ENCODE measurements around the gene MVB12B. TPM values are rescaled to one million over a fixed set of nuclear protein-coding genes. Genes with fewer than 3 reads are reported as not detected.

The MVB12B gene
- total RNA-seq, 2 experiments from 2014 or later = 2.6 TPM

GRCh38 chr9:126373241-126373640 lies 46.6 kb downstream of the MVB12B start:
- H3K9me3 Mint-ChIP-seq = no peaks in the 10 kb centered on the region
- CTCF ChIA-PET = no interaction called here
- no peaks in the 10 kb centered on the region for H3K36me3 Mint-ChIP-seq (ENCODE audit: low read depth)
- no peak overlapping the region for H3K4me3 Mint-ChIP-seq
- H3K27me3 Mint-ChIP-seq (ENCODE audit: low read depth) = no peaks in the 10 kb centered on the region
- DNase-seq = no peak
- H3K4me1 Mint-ChIP-seq (ENCODE audit: low read depth) = peaks cover 9% of the 10 kb centered on the region
- intact Hi-C loops (cut with micrococcal nuclease) = no loop called here
- H3K27ac Mint-ChIP-seq = no peak overlapping the region

- H3K4me1 Mint-ChIP-seq (ENCODE audit: low read depth) = peaks cover 9% of the 10 kb centered on the region
Observed at GRCh38 chr9:126374366-126374781, 47.7 kb downstream of the MVB12B start.

GRCh38 chr9:126375386-126375785 lies 48.8 kb downstream of the MVB12B start:
- DNase-seq = no peak
- Mint-ChIP-seq H3K36me3 (ENCODE audit: low read depth) (no peaks in the 10 kb centered on the region), H3K9me3 (no peaks in the 10 kb centered on the region), H3K27ac (no peak overlapping the region), H3K27me3 (ENCODE audit: low read depth) (no peaks in the 10 kb centered on the region), H3K4me1 (ENCODE audit: low read depth) (peaks cover 9% of the 10 kb centered on the region), H3K4me3 (no peak overlapping the region)
- intact Hi-C loops (cut with micrococcal nuclease) = no loop called here
- CTCF ChIA-PET = no interaction called here

More at GRCh38 chr9:126374366-126374781, 47.7 kb downstream of the MVB12B start:
- intact Hi-C loops (cut with micrococcal nuclease) = no loop called here
- DNase-seq = no peak
- H3K27ac Mint-ChIP-seq = no peak overlapping the region
- no peaks in the 10 kb centered on the region for H3K36me3 Mint-ChIP-seq (ENCODE audit: low read depth)
- no peaks in the 10 kb centered on the region for H3K27me3 Mint-ChIP-seq (ENCODE audit: low read depth)
- no peaks in the 10 kb centered on the region for H3K9me3 Mint-ChIP-seq
- CTCF ChIA-PET = no interaction called here
- no peak overlapping the region for H3K4me3 Mint-ChIP-seq

GRCh38 chr9:126376311-126377175 lies 49.9 kb downstream of the MVB12B start:
- Mint-ChIP-seq H3K4me1 (ENCODE audit: low read depth) (peaks cover 9% of the 10 kb centered on the region), H3K27ac (no peak overlapping the region), H3K27me3 (ENCODE audit: low read depth) (no peaks in the 10 kb centered on the region), H3K9me3 (no peaks in the 10 kb centered on the region), H3K36me3 (ENCODE audit: low read depth) (no peaks in the 10 kb centered on the region), H3K4me3 (no peak overlapping the region)
- CTCF ChIA-PET = no interaction called here
- intact Hi-C loops (cut with micrococcal nuclease) = no loop called here
- no peak for DNase-seq

- no peak overlapping the region for H3K4me3 Mint-ChIP-seq
- H3K36me3 Mint-ChIP-seq (ENCODE audit: low read depth) = no peaks in the 10 kb centered on the region
- no peak overlapping the region for H3K27ac Mint-ChIP-seq
- intact Hi-C loops (cut with micrococcal nuclease) = no loop called here
- peaks cover 9% of the 10 kb centered on the region for H3K4me1 Mint-ChIP-seq (ENCODE audit: low read depth)
- no peaks in the 10 kb centered on the region for H3K27me3 Mint-ChIP-seq (ENCODE audit: low read depth)
- CTCF ChIA-PET = no interaction called here
- DNase-seq = no peak
- no peaks in the 10 kb centered on the region for H3K9me3 Mint-ChIP-seq
Observed at GRCh38 chr9:126377176-126377509, 50.5 kb downstream of the MVB12B start.

GRCh38 chr9:126377536-126377935 lies 50.9 kb downstream of the MVB12B start:
- no peak overlapping the region for H3K27ac Mint-ChIP-seq
- no peaks in the 10 kb centered on the region for H3K27me3 Mint-ChIP-seq (ENCODE audit: low read depth)
- intact Hi-C loops (cut with micrococcal nuclease) = no loop called here
- peaks cover 9% of the 10 kb centered on the region for H3K4me1 Mint-ChIP-seq (ENCODE audit: low read depth)
- DNase-seq = no peak
- H3K36me3 Mint-ChIP-seq (ENCODE audit: low read depth) = no peaks in the 10 kb centered on the region
- H3K4me3 Mint-ChIP-seq = no peak overlapping the region
- no peaks in the 10 kb centered on the region for H3K9me3 Mint-ChIP-seq
- CTCF ChIA-PET = no interaction called here

- H3K9me3 Mint-ChIP-seq = no peaks in the 10 kb centered on the region
- H3K36me3 Mint-ChIP-seq (ENCODE audit: low read depth) = no peaks in the 10 kb centered on the region
- H3K4me3 Mint-ChIP-seq = no peak overlapping the region
- no peaks in the 10 kb centered on the region for H3K27me3 Mint-ChIP-seq (ENCODE audit: low read depth)
- intact Hi-C loops (cut with micrococcal nuclease) = no loop called here
- CTCF ChIA-PET = no interaction called here
- no peak overlapping the region for H3K27ac Mint-ChIP-seq
- H3K4me1 Mint-ChIP-seq (ENCODE audit: low read depth) = peaks cover 9% of the 10 kb centered on the region
- DNase-seq = no peak
Observed at GRCh38 chr9:126378761-126379160, 52.1 kb downstream of the MVB12B start.

GRCh38 chr9:126379661-126380360 lies 53.2 kb downstream of the MVB12B start:
- intact Hi-C loops (cut with micrococcal nuclease) = no loop called here
- no peaks in the 10 kb centered on the region for H3K36me3 Mint-ChIP-seq (ENCODE audit: low read depth)
- H3K4me3 Mint-ChIP-seq = no peak overlapping the region
- DNase-seq = no peak
- H3K9me3 Mint-ChIP-seq = no peaks in the 10 kb centered on the region
- CTCF ChIA-PET = no interaction called here
- H3K4me1 Mint-ChIP-seq (ENCODE audit: low read depth) = peaks cover 9% of the 10 kb centered on the region
- no peaks in the 10 kb centered on the region for H3K27me3 Mint-ChIP-seq (ENCODE audit: low read depth)
- H3K27ac Mint-ChIP-seq = no peak overlapping the region

GRCh38 chr9:126380447-126380846 lies 53.8 kb downstream of the MVB12B start:
- no peaks in the 10 kb centered on the region for H3K9me3 Mint-ChIP-seq
- intact Hi-C loops (cut with micrococcal nuclease) = no loop called here
- peaks cover 7% of the 10 kb centered on the region for H3K4me1 Mint-ChIP-seq (ENCODE audit: low read depth)
- H3K4me3 Mint-ChIP-seq = no peak overlapping the region
- H3K27me3 Mint-ChIP-seq (ENCODE audit: low read depth) = no peaks in the 10 kb centered on the region
- no peak overlapping the region for H3K27ac Mint-ChIP-seq
- no peak for DNase-seq
- H3K36me3 Mint-ChIP-seq (ENCODE audit: low read depth) = no peaks in the 10 kb centered on the region
- CTCF ChIA-PET = no interaction called here

- DNase-seq = no peak
- H3K9me3 Mint-ChIP-seq = no peaks in the 10 kb centered on the region
- H3K36me3 Mint-ChIP-seq (ENCODE audit: low read depth) = no peaks in the 10 kb centered on the region
- no peak overlapping the region for H3K27ac Mint-ChIP-seq
- H3K27me3 Mint-ChIP-seq (ENCODE audit: low read depth) = no peaks in the 10 kb centered on the region
- H3K4me1 Mint-ChIP-seq (ENCODE audit: low read depth) = no peaks in the 10 kb centered on the region
- CTCF ChIA-PET = no interaction called here
- H3K4me3 Mint-ChIP-seq = no peak overlapping the region
- intact Hi-C loops (cut with micrococcal nuclease) = no loop called here
Observed at GRCh38 chr9:126381195-126381594, 54.6 kb downstream of the MVB12B start.

- no peaks in the 10 kb centered on the region for H3K9me3 Mint-ChIP-seq
- no peak for DNase-seq
- H3K4me1 Mint-ChIP-seq (ENCODE audit: low read depth) = no peaks in the 10 kb centered on the region
- H3K36me3 Mint-ChIP-seq (ENCODE audit: low read depth) = no peaks in the 10 kb centered on the region
- intact Hi-C loops (cut with micrococcal nuclease) = no loop called here
- H3K27me3 Mint-ChIP-seq (ENCODE audit: low read depth) = no peaks in the 10 kb centered on the region
- CTCF ChIA-PET = no interaction called here
- H3K4me3 Mint-ChIP-seq = no peak overlapping the region
- H3K27ac Mint-ChIP-seq = no peak overlapping the region
Observed at GRCh38 chr9:126383406-126384046, 56.9 kb downstream of the MVB12B start.

- no peaks in the 10 kb centered on the region for H3K4me1 Mint-ChIP-seq (ENCODE audit: low read depth)
- no peak overlapping the region for H3K27ac Mint-ChIP-seq
- no peak overlapping the region for H3K4me3 Mint-ChIP-seq
- H3K36me3 Mint-ChIP-seq (ENCODE audit: low read depth) = no peaks in the 10 kb centered on the region
- DNase-seq = no peak
- no peaks in the 10 kb centered on the region for H3K27me3 Mint-ChIP-seq (ENCODE audit: low read depth)
- CTCF ChIA-PET = no interaction called here
- intact Hi-C loops (cut with micrococcal nuclease) = no loop called here
- no peaks in the 10 kb centered on the region for H3K9me3 Mint-ChIP-seq
Observed at GRCh38 chr9:126384926-126385325, 58.3 kb downstream of the MVB12B start.

- H3K4me1 Mint-ChIP-seq (ENCODE audit: low read depth) = no peaks in the 10 kb centered on the region
- no peaks in the 10 kb centered on the region for H3K27me3 Mint-ChIP-seq (ENCODE audit: low read depth)
- DNase-seq = peak; percentile 22
- no peak overlapping the region for H3K4me3 Mint-ChIP-seq
- no peaks in the 10 kb centered on the region for H3K36me3 Mint-ChIP-seq (ENCODE audit: low read depth)
- CTCF ChIA-PET = interaction anchor here (0.6 to 0.9 kb wide), 2 partner anchors 13 to 944 kb away, joined by 3 to 4 read pairs; no protein-coding TSS in a partner anchor
- intact Hi-C loops (cut with micrococcal nuclease) = no loop called here
- no peak overlapping the region for H3K27ac Mint-ChIP-seq
- no peaks in the 10 kb centered on the region for H3K9me3 Mint-ChIP-seq
Observed at GRCh38 chr9:126386088-126386487, 59.5 kb downstream of the MVB12B start.

Data from activated naive CD4-positive, alpha-beta T cell treated with anti-CD3 and anti-CD28 coated beads for 36 hours (primary cell).